SJSA1 (cell line): ENCODE data around the gene SCLY. TPM values are rescaled to one million over a fixed set of nuclear protein-coding genes. Genes with fewer than 3 reads are reported as not detected.
"Not testable (repeated sequence)": the region's sequence is repeated elsewhere in the genome, so short reads cannot be mapped to it uniquely, and the experiment has no call there.

Experiments used
- DNase-seq, 2 experiments: peaks; one replicate each; pipeline ENCODE4 v3.0.0-alpha.2; 2015 to 2020; ENCODE audit warnings: low spot score in 2 of 2, low read depth in 1 of 2
- H3K27ac ChIP-seq: fragments of 250-450 bp; sonication (Bioruptor Pico); 2 replicates; pipeline ENCODE4 v1.5.1; 2020; ENCODE audit warnings: mild to moderate bottlenecking, moderate library complexity
- H3K27me3 ChIP-seq: fragments of 250-450 bp; sonication (Bioruptor Pico); replicated peaks from 2 replicates; pipeline ENCODE4 v1.5.1; 2020; ENCODE audit warnings: mild to moderate bottlenecking, moderate library complexity
- H3K36me3 ChIP-seq: fragments of 250-450 bp; sonication (Bioruptor Pico); 2 replicates; pipeline ENCODE4 v1.5.1; 2020; ENCODE audit warnings: mild to moderate bottlenecking
- H3K4me1 ChIP-seq: fragments of 250-450 bp; sonication (Bioruptor Pico); replicated peaks from 2 replicates; pipeline ENCODE4 v1.6.1; 2021; ENCODE audit warnings: mild to moderate bottlenecking
- H3K4me3 ChIP-seq: fragments of 250-450 bp; sonication (Bioruptor Pico); 2 replicates; pipeline ENCODE4 v1.5.1; 2020; ENCODE audit warnings: mild to moderate bottlenecking
- H3K9me3 ChIP-seq: fragments of 250-450 bp; sonication (Bioruptor Pico); replicated peaks from 2 replicates; pipeline ENCODE4 v1.5.1; 2020; ENCODE audit warnings: mild to moderate bottlenecking
- total RNA-seq: library from RNA; depleted of rRNA; stranded (reverse); fragments of >200 nt; shearing (Covaris generic); gene quantifications from 2 replicates; pipeline ENCODE4 v1.2.3, GENCODE V29; 2014

The SCLY gene
- total RNA-seq, 1 experiment from 2014 or later: 38.1 TPM

DNA sequence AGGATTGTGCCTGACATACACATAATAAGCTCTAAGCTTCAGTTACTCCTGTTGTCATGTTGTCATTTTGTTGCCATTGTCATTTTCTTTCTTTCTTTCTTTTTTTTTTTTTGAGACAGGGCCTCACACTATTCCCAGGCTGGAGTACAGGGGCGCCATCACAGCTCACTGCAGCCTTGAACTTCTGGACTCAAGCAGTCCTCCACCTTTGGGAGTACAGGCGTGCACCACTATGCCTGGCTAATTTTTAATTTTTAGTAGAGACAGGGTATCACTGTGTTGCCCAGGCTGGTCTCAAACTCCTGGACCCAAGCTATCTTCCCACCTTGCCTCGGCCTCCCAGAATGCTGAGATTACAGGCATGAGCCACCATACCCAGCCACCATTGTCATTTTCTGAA, 30.9 kb upstream of the SCLY start:
- H3K27ac ChIP-seq: no peak overlapping the region
- peaks cover 29% of the 10 kb centered on the region for H3K36me3 ChIP-seq
- H3K9me3 ChIP-seq: no peaks in the 10 kb centered on the region
- peaks cover 13% of the 10 kb centered on the region for H3K4me1 ChIP-seq
- no peak overlapping the region for H3K4me3 ChIP-seq
- no peaks in the 10 kb centered on the region for H3K27me3 ChIP-seq
- DNase-seq: no peak

GRCh38 chr2:238030422-238031155, 30.2 kb upstream of the SCLY start:
- no peak overlapping the region for H3K27ac ChIP-seq
- no peak for DNase-seq
- no peaks in the 10 kb centered on the region for H3K27me3 ChIP-seq
- H3K36me3 ChIP-seq: peaks cover 28% of the 10 kb centered on the region
- no peaks in the 10 kb centered on the region for H3K9me3 ChIP-seq
- peaks cover 13% of the 10 kb centered on the region for H3K4me1 ChIP-seq
- no peak overlapping the region for H3K4me3 ChIP-seq

DNA sequence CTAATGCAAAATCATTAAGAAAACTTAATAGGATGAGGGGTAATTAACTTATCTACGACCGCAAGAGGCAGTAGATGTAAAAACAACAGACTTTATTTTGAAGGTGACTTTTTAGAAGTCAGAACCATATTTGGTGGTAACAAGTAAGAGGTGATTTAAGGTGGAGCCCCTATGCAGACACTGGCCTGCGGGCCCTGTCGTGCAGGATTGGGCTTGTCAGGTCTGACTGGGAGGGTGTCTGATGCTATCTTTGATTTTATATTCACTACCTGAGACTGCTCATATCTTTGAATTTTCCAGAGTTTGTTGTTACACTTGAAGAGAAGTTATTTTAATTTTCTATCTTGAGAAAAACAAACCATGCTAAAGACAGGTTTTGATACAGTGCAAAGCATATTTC, 29.1 kb upstream of the SCLY start:
- H3K27me3 ChIP-seq: no peaks in the 10 kb centered on the region

DNA sequence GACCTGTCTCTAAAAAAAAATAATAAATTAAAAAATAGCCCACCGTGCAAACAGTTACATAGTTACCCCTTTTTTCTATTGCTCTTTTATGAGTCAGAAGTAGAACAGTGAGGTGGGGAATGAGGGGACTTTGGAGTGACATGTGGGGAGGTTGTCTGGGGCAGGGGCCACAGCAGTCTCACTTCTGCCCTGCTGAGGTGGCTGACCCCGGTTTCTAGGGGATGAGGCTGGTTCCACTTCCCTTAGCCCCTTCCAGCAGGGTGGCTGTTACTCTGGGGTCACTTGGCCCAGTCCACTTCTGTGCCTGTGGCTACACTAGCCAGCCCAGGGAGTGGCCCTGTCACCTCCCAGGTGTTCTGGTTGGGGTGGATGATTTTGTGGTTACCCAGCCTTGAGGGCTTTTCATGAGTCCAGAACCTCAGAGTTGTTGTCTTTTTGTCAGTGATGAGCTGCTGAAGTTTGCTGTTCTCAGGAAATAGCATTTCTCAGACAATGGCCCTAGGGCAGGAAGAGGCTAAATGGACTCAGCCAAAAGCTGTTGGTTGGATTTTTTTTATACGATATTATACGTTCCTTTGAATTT, 28.0 kb upstream of the SCLY start:
- Histone ChIP-seq H3K27me3 (no peaks in the 10 kb centered on the region), H3K27ac (no peak overlapping the region), H3K4me3 (no peak overlapping the region), H3K9me3 (no peaks in the 10 kb centered on the region), H3K4me1 (no peaks in the 10 kb centered on the region), H3K36me3 (peaks cover 33% of the 10 kb centered on the region)
- no peak for DNase-seq

More for the DNA sequence above, 29.1 kb upstream of the SCLY start:
- no peak overlapping the region for H3K27ac ChIP-seq
- H3K36me3 ChIP-seq: peaks cover 30% of the 10 kb centered on the region
- H3K4me3 ChIP-seq: no peak overlapping the region
- no peak for DNase-seq
- peaks cover 9% of the 10 kb centered on the region for H3K4me1 ChIP-seq
- H3K9me3 ChIP-seq: no peaks in the 10 kb centered on the region

- H3K27me3 ChIP-seq, H3K27ac ChIP-seq, H3K4me1 ChIP-seq, DNase-seq, H3K4me3 ChIP-seq, H3K9me3 ChIP-seq: not testable (repeated sequence)
- H3K36me3 ChIP-seq: peaks cover 42% of the 10 kb centered on the region
Observed at GRCh38 chr2:238033991-238034390, 26.8 kb upstream of the SCLY start.

- no peak overlapping the region for H3K27ac ChIP-seq
- no peaks in the 10 kb centered on the region for H3K9me3 ChIP-seq
- peaks cover 25% of the 10 kb centered on the region for H3K36me3 ChIP-seq
- H3K4me1 ChIP-seq: no peaks in the 10 kb centered on the region
- H3K4me3 ChIP-seq: no peak overlapping the region
- H3K27me3 ChIP-seq: no peaks in the 10 kb centered on the region
- no peak for DNase-seq
Observed at GRCh38 chr2:238038203-238038602, 22.6 kb upstream of the SCLY start.

DNA sequence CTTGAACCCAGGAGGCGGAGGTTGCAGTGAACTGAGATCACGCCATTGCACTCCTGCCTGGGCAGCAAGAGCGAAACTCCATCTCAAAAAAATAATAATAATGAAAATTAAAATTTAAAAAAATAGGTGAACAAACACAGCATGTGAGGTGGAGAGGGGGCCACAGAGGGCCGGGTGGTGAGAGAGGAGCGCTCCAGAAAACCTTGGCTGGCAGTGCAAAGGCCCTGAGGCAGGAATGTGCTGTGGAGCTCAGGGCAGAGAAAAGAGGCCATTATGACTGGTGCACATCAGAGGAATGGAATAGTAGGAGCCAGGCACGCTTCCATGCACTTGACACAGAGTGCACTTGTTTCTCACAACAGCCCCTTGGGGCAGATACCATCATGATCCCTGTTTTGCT, 21.6 kb upstream of the SCLY start:
- Histone ChIP-seq H3K4me1 (no peaks in the 10 kb centered on the region), H3K27me3 (no peaks in the 10 kb centered on the region), H3K9me3 (no peaks in the 10 kb centered on the region), H3K27ac (no peak overlapping the region), H3K4me3 (no peak overlapping the region), H3K36me3 (peaks cover 25% of the 10 kb centered on the region)
- DNase-seq: no peak

DNA sequence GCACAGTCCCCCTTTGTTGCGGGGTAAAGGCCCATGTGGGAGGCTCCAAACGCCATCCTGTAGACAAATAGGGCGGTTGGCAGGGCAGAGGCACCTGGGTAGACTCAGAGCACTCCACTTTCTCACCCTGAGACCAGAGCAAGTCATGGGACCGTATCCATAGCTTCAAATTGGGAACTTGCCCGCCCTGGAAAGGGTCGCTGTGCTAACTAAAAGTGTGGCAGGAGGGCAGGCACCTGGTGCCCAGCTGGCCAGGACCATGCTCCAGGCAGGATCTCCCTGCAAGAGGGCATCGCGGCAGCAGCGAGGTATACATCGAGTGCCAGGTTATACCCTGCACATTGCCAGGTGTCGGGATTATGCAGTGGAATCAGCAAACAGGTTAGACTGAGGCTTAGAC, 20.8 kb upstream of the SCLY start:
- peaks cover 25% of the 10 kb centered on the region for H3K36me3 ChIP-seq
- no peaks in the 10 kb centered on the region for H3K4me1 ChIP-seq
- H3K27me3 ChIP-seq: no peaks in the 10 kb centered on the region
- H3K27ac ChIP-seq: no peak overlapping the region
- no peaks in the 10 kb centered on the region for H3K9me3 ChIP-seq
- no peak overlapping the region for H3K4me3 ChIP-seq
- no peak for DNase-seq

GRCh38 chr2:238040918-238041317, 19.9 kb upstream of the SCLY start:
- H3K27me3 ChIP-seq: no peaks in the 10 kb centered on the region
- H3K9me3 ChIP-seq: no peaks in the 10 kb centered on the region
- DNase-seq: no peak
- H3K36me3 ChIP-seq: peaks cover 20% of the 10 kb centered on the region
- no peaks in the 10 kb centered on the region for H3K4me1 ChIP-seq
- no peak overlapping the region for H3K27ac ChIP-seq
- H3K4me3 ChIP-seq: no peak overlapping the region

GRCh38 chr2:238042090-238042489, 18.7 kb upstream of the SCLY start:
- Histone ChIP-seq H3K4me1 (no peaks in the 10 kb centered on the region), H3K4me3 (no peak overlapping the region), H3K36me3 (peaks cover 17% of the 10 kb centered on the region), H3K9me3 (no peaks in the 10 kb centered on the region), H3K27ac (no peak overlapping the region), H3K27me3 (no peaks in the 10 kb centered on the region)
- no peak for DNase-seq

DNA sequence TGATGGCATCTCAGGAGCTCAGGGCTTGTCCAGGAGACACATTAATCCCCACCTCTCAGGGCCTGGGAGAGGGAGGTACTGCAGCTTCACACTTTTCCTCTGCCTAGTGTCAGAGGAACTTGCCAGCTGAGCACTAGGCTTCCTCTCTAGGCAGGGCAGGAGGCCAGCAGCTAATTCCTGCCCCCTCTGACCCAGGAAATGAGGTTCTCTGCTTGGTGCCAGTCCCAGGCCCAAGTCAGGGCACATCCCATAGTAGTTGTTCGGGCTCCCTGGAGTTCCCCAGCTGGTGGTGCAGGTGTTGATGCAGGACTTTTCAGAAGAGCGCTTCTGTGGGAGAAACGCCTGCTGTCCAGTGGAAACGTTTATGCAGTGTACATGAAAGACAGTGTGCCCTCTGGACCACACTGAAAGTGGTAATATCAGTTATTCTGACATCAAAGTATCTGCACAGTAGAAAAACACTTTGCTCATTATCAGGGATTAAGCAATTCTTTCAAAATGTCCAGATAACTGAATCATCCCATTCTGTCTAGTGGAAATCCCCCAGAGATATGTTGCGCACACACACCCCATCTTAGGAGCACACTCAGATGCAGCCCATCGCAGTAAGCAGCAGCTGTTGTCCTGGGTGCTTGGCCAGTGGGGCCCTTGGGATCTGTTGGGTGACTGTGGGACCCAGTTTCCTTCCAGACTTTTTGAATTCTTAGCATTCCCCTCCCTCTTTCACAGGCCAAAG, 17.8 kb upstream of the SCLY start:
- H3K27ac ChIP-seq: no peak overlapping the region
- H3K36me3 ChIP-seq: peaks cover 10% of the 10 kb centered on the region
- DNase-seq: no peak
- H3K9me3 ChIP-seq: no peaks in the 10 kb centered on the region
- no peak overlapping the region for H3K4me3 ChIP-seq
- no peaks in the 10 kb centered on the region for H3K4me1 ChIP-seq
- H3K27me3 ChIP-seq: no peaks in the 10 kb centered on the region

DNA sequence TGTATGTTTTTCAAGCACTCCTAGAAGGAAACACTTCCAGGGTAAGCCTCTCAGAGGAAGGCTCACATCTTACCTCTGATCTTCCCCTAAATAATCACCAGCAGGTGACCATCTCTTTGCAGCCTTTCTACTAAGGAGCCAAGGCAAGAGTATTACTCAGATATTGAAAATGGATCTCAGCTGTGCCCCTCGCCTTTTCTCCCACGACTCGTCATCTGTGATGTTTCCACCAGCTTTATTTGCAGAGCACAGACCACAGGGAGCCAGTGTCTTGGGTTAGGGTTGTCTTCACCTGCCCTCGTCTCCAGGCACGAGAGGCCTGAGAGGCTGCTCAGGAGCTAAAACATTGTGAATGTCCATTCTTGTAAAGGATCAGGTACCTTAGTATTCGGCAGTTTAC, 16.9 kb upstream of the SCLY start:
- Histone ChIP-seq H3K4me1 (no peaks in the 10 kb centered on the region), H3K9me3 (no peaks in the 10 kb centered on the region), H3K36me3 (peaks cover 3% of the 10 kb centered on the region), H3K4me3 (no peak overlapping the region), H3K27ac (no peak overlapping the region), H3K27me3 (no peaks in the 10 kb centered on the region)
- no peak for DNase-seq

DNA sequence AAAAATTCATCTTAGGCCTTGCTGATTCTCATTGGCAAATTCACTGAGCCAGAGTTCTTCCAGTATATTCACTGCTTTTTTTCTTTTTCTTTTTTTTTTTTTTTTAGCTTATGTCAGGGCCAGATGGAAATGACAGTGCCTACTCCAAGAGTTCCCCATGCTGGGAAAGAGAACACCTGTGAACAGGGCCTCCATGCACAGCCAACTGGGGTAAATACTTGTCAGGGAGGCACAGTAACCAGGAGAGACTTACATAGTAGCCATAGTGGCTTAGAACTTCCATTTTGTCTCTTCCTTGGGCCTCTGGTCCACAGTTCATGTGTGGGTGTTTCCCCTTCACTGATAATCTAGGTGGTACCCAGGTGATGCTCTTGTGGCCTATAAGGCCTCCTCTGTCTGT, 15.2 kb upstream of the SCLY start:
- Histone ChIP-seq H3K9me3 (no peaks in the 10 kb centered on the region), H3K27ac (no peak overlapping the region), H3K27me3 (no peaks in the 10 kb centered on the region), H3K4me1 (no peaks in the 10 kb centered on the region), H3K4me3 (no peak overlapping the region), H3K36me3 (peaks cover 3% of the 10 kb centered on the region; the same call in 1 of the 2 replicates)
- DNase-seq: no peak

DNA sequence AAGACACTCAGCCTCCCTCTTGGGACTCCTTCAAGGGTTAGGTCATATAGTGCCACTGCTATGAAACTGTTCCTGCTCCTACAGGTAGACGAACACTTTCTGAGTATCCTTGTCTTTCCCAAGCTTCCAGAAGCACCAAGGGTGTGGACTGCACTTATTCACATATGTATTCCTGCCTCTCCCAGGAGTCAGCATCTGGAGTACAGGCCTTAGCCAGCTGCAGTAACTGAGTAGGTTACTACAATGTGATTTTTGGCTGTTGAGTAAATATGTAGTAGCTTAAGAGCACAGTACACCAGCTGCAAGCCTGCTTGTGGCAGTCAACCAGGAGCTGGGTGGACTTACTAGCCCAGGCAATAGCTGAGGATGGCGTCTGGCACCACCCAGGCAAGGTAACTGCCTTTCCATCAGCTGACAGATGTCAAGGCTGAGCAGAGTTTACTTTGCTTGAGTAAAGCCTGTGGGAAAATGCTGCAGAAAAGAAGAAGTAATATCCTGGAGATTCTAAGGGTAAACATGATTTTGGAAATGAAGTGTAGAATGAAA, 14.0 kb upstream of the SCLY start:
- H3K4me1 ChIP-seq: no peaks in the 10 kb centered on the region
- H3K4me3 ChIP-seq: no peak overlapping the region
- no peaks in the 10 kb centered on the region for H3K27me3 ChIP-seq
- no peak for DNase-seq
- H3K36me3 ChIP-seq: no peaks in the 10 kb centered on the region; the same call in 1 of the 2 replicates
- H3K9me3 ChIP-seq: no peaks in the 10 kb centered on the region
- H3K27ac ChIP-seq: no peak overlapping the region
